Naive thymus-derived CD8-positive, alpha-beta T cell (primary cell): Measurements from ENCODE around the gene MKRN2. TPM values are rescaled to one million over a fixed set of nuclear protein-coding genes. Genes with fewer than 3 reads are reported as not detected.
A peak's percentile ranks its signal among the peaks of the same experiment; 100 is the strongest.

Experiments used
- ATAC-seq, 2 donors: fragments of 150-1000 bp; cut with Tn5 transposase in 1 of 2; sonication (Bioruptor Pico), chemical (Tn5 transposase) in 1 of 2; 1 replicate in 1 of 2; 2 replicates in 1 of 2; pipeline ENCODE4 v1.10.0; 2021; ENCODE audit warnings: mild to moderate bottlenecking in 2 of 2, moderate library complexity in 2 of 2
- POLR2A ChIA-PET: fragments of 350-600 bp; sonication (Branson Sonifier 250); formaldehyde crosslinking; loops from one replicate; lab custom pipeline; 2021; ENCODE audit warnings: antibody characterized with exemption; lab: Charles Lee
- DNase-seq, 10 donors: peaks; one replicate each; pipeline versions ENCODE4 v3.0.0 to v3.0.0-alpha.2; 2020 to 2022
- H3K27ac Mint-ChIP-seq, 10 donors: one replicate each; pipeline ENCODE4 v1.8.0; 2020 to 2022; ENCODE audit warnings: mild to moderate bottlenecking in 10 of 10, mixed read lengths in 10 of 10, moderate library complexity in 4 of 10, inconsistent platforms in 1 of 10
- H3K27me3 Mint-ChIP-seq, 5 donors: one replicate each; pipeline ENCODE4 v1.8.0; 2021 to 2022; ENCODE audit warnings: mixed read lengths in 5 of 5
- H3K36me3 Mint-ChIP-seq, 3 donors: one replicate each; pipeline ENCODE4 v1.8.0; 2020 to 2022; ENCODE audit warnings: mixed read lengths in 3 of 3, mild to moderate bottlenecking in 2 of 3, inconsistent platforms in 1 of 3
- H3K4me1 Mint-ChIP-seq, 4 donors: one replicate each; pipeline ENCODE4 v1.8.0; 2021 to 2022; ENCODE audit warnings: mixed read lengths in 4 of 4
- H3K4me3 Mint-ChIP-seq, 10 donors: one replicate each; pipeline ENCODE4 v1.8.0; 2020 to 2022; ENCODE audit warnings: mild to moderate bottlenecking in 10 of 10, mixed read lengths in 10 of 10, moderate library complexity in 6 of 10, inconsistent platforms in 1 of 10
- H3K9me3 Mint-ChIP-seq, 9 donors: one replicate each; pipeline ENCODE4 v1.8.0; 2020 to 2022; ENCODE audit warnings: mixed read lengths in 9 of 9, mild to moderate bottlenecking in 3 of 9, inconsistent platforms in 1 of 9, moderate library complexity in 1 of 9
- polyA plus RNA-seq, 3 donors: library from polyadenylated mRNA; unstranded; fragments of 300-500 nt; fragmentation: Illumina TruSeq; gene quantifications; one replicate each; pipeline ENCODE4 v1.2.3, GENCODE V29; 2021
- total RNA-seq, 8 experiments: library from RNA in 2 of 8; stranded (reverse) in 2 of 8; gene quantifications; one replicate each; pipeline ENCODE4 v1.2.3 and lab custom pipeline; 2021 to 2026

MKRN2 gene
- total and polyA plus RNA-seq, 5 experiments from 2014 or later: 32.4 to 56.3 (median 43.5) TPM

DNA sequence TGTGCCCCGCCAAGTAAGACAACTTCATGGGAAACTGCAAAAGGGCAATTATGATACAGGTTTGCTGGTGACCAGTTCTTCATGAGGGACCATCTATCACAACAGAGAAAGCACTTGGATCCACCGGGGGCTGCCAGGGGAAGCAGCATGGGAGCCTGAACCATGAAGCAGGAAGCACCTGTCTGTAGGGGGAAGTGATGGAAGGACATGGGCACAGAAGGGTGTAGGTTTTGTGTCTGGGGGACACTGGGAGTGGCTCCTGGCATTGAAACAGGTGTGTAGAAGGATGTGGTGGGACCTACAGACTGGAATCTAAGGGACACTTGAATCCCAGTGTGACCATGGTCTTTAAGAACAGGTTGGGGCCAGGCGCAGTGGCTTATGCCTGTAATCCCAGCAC, 22.6 kb downstream of the MKRN2 start:
- Mint-ChIP-seq H3K4me1 (peaks cover 2 to 10% (median 5%) of the 10 kb centered on the region in 4 donors), H3K27ac (peak overlapping the region in 9 of 10 donors; percentile 6 to 94 (median 60)), H3K36me3 (peaks cover 15 to 92% (median 51%) of the 10 kb centered on the region in 3 donors)

DNA sequence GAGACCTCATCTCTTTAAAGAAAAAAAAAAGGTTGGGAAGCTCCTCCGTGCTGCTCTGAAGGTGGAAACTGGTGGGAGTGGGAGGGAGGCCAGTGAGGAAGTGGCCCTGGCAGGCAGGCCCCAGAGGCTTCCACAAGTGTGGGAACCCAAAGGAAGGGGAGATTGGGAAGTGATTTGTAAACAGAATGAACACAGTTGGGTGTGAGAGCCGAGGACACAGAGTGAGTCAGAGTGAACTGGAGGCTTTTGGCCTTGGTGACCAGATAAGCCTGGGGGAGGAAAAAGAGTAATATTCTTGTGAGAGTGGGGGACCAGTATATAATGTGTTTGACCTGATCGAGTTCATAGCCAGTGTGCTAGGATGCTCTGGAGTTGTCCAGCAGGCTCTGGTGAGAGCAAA, 23.0 kb downstream of the MKRN2 start:
- Mint-ChIP-seq H3K27me3 (no peaks in the 10 kb centered on the region), H3K36me3 (peaks cover 15 to 92% (median 47%) of the 10 kb centered on the region in 3 donors)

More for the DNA sequence above, 22.6 kb downstream of the MKRN2 start:
- Mint-ChIP-seq H3K4me3 (no peak overlapping the region), H3K9me3 (peaks cover 0 to 10% (median 4%) of the 10 kb centered on the region in 9 donors), H3K27me3 (no peaks in the 10 kb centered on the region)
- POLR2A ChIA-PET: no interaction called here
- ATAC-seq: no peak
- no peak for DNase-seq

GRCh38 chr3:12582730-12583129, 25.8 kb downstream of the MKRN2 start:
- DNase-seq: no peak
- H3K4me1 Mint-ChIP-seq: peaks cover 2 to 10% (median 6%) of the 10 kb centered on the region in 4 donors
- no peaks in the 10 kb centered on the region for H3K9me3 Mint-ChIP-seq
- peak overlapping the region in 5 of 10 donors; percentile 16 to 68 (median 34) for H3K27ac Mint-ChIP-seq
- no peak overlapping the region for H3K4me3 Mint-ChIP-seq
- POLR2A ChIA-PET: no interaction called here
- no peaks in the 10 kb centered on the region for H3K27me3 Mint-ChIP-seq
- H3K36me3 Mint-ChIP-seq: peaks cover 0 to 91% (median 22%) of the 10 kb centered on the region in 3 donors
- no peak for ATAC-seq

More for the DNA sequence above, 23.0 kb downstream of the MKRN2 start:
- DNase-seq (no peak), ATAC-seq (no peak)
- POLR2A ChIA-PET: no interaction called here
- H3K9me3 Mint-ChIP-seq: peaks cover 0 to 10% (median 4%) of the 10 kb centered on the region in 9 donors
- peak overlapping the region in 8 of 10 donors; percentile 24 to 94 (median 52) for H3K27ac Mint-ChIP-seq
- H3K4me3 Mint-ChIP-seq: no peak overlapping the region
- peaks cover 2 to 10% (median 6%) of the 10 kb centered on the region in 4 donors for H3K4me1 Mint-ChIP-seq

- H3K4me3 Mint-ChIP-seq: no peak overlapping the region
- no peaks in the 10 kb centered on the region for H3K27me3 Mint-ChIP-seq
- H3K27ac Mint-ChIP-seq: peak overlapping the region in 1 of 10 donors; percentile 60
- ATAC-seq: no peak
- no peak for DNase-seq
- peaks cover 0 to 90% (median 19%) of the 10 kb centered on the region in 3 donors for H3K36me3 Mint-ChIP-seq
- peaks cover 2 to 10% (median 6%) of the 10 kb centered on the region in 4 donors for H3K4me1 Mint-ChIP-seq
- no peaks in the 10 kb centered on the region for H3K9me3 Mint-ChIP-seq
- POLR2A ChIA-PET: no interaction called here
Observed at GRCh38 chr3:12583280-12583679, 26.4 kb downstream of the MKRN2 start.

DNA sequence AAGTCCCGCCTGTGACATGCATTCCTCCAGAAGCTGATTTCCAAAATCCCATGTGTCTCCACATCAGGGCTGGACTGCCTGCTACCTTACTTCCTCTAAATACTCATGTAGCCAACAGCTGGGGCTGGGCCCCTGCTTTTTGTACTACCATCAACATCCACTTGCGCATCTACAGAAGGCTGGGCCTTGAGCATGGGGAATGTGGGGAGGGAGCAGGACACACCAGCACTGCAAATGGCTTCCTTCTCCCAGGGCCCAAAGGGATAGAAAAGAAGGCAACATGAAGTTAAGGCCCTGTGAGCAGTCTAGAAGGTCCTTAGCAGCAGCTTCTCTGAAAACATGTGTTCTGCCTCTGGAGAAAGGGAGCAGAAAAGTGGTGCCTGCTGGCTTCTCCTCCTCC, 27.2 kb downstream of the MKRN2 start:
- peaks cover 0 to 90% (median 20%) of the 10 kb centered on the region in 3 donors for H3K36me3 Mint-ChIP-seq
- H3K27ac Mint-ChIP-seq: peak overlapping the region in 5 of 10 donors; percentile 3 to 72 (median 59)
- H3K27me3 Mint-ChIP-seq: no peaks in the 10 kb centered on the region
- no peaks in the 10 kb centered on the region for H3K9me3 Mint-ChIP-seq
- ATAC-seq (no peak), DNase-seq (no peak)
- no peak overlapping the region for H3K4me3 Mint-ChIP-seq
- POLR2A ChIA-PET: no interaction called here
- H3K4me1 Mint-ChIP-seq: peaks cover 2 to 10% (median 6%) of the 10 kb centered on the region in 4 donors

DNA sequence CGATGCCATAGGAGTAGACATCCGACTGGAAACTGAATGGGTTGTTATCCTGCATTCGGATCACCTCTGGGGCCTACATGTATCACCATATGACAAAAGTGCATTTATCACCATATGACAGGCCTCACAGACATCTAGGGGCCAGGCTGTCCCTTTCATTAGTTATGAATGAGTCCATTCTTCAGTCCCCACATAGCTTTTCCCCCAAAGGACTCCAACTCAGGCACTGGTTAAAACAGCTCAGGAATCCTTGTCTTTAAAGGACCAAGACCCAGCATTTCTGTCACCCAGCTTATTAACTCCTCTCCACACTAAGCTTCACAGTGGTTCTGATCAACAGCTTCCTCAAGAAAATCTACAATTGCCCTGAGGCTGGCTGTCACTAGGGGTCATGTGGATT, 28.3 kb downstream of the MKRN2 start:
- no peaks in the 10 kb centered on the region for H3K27me3 Mint-ChIP-seq
- H3K36me3 Mint-ChIP-seq: peaks cover 0 to 92% (median 17%) of the 10 kb centered on the region in 3 donors
- POLR2A ChIA-PET: no interaction called here
- H3K27ac Mint-ChIP-seq: peak overlapping the region in 8 of 10 donors; percentile 11 to 88 (median 58)
- H3K4me1 Mint-ChIP-seq: peaks cover 0 to 3% (median 0%) of the 10 kb centered on the region in 4 donors
- peak overlapping the region in 1 of 10 donors; percentile 6 for H3K4me3 Mint-ChIP-seq
- DNase-seq: no peak
- peak in 1 of 2 donors; percentile 12 for ATAC-seq
- no peaks in the 10 kb centered on the region for H3K9me3 Mint-ChIP-seq

- DNase-seq (no peak), ATAC-seq (no peak)
- H3K9me3 Mint-ChIP-seq: no peaks in the 10 kb centered on the region
- POLR2A ChIA-PET: no interaction called here
- peaks cover 0 to 3% (median 0%) of the 10 kb centered on the region in 4 donors for H3K4me1 Mint-ChIP-seq
- H3K4me3 Mint-ChIP-seq: no peak overlapping the region
- peaks cover 0 to 93% (median 17%) of the 10 kb centered on the region in 3 donors for H3K36me3 Mint-ChIP-seq
- H3K27me3 Mint-ChIP-seq: no peaks in the 10 kb centered on the region
- peak overlapping the region in 3 of 10 donors; percentile 17 to 88 (median 19) for H3K27ac Mint-ChIP-seq
Observed at GRCh38 chr3:12585970-12586369, 29.1 kb downstream of the MKRN2 start.

DNA sequence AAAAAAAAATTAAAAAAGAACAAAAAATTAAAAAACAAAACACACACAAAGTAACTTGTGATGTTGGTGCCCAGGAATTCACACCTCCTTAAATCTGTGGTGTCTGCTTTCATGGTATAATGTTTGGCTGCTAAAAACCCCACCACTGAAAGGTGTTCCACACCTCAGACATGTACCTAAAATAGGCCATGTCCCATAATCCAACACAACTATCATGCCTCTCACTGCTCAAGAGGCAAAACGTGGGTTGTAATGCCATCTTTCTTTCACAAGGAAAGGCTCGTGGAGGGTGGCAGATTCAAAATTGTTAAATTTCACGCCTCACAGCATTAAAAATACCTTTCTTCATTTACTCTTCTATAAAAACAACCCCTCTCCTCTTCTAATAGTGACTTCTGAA, 29.5 kb downstream of the MKRN2 start:
- Mint-ChIP-seq H3K27me3 (no peaks in the 10 kb centered on the region), H3K4me3 (no peak overlapping the region), H3K27ac (peak overlapping the region in 1 of 10 donors; percentile 46), H3K4me1 (peaks cover 0 to 3% (median 0%) of the 10 kb centered on the region in 4 donors), H3K36me3 (peaks cover 0 to 93% (median 17%) of the 10 kb centered on the region in 3 donors), H3K9me3 (no peaks in the 10 kb centered on the region)
- ATAC-seq (no peak), DNase-seq (no peak)
- POLR2A ChIA-PET: interaction anchor here (0.5 kb wide), 1 partner anchor 134 kb away, joined by 4 read pairs; no protein-coding TSS in a partner anchor

DNA sequence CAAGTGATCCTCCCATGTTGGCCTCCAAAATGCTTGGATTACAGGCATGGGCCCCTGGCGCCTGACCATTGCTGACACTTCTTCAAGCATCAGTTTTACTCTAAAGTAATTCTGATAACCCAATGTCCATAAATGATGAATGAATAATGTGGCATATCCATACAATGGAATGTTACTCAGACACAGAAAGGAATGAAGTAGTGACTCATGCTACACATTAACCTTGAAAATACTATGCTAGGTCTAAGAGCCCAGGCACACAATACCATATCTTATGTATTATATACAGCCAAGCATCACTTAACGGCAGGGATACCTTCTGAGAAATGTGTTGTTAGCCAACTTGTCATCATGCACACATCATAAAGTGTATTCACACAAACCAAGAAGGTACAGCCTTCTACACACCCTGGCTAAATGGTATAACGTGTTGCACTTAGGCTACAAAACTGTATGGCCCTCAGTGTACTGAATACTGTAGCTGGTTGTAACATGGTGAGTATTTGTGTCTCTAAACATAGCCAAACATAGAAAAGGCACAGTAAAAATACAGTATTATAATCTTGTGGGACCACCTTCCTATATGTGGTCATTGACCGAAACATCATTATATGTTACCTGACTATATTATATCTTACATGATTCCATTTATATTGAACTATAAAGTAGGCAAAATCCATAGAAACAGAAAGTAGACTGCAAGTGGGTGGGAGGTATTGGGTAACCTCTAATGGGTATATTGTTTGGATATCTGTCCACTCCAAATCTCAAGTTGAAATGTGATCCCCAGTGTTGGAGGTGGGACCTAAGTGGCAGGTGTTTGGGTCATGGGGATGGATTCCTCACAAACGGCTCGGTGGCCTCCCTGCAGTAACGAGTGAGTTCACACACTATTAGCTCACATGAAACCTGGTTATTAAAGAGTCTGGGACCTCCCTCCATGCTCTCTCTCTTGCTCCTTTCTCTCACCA, 31.4 kb downstream of the MKRN2 start:
- H3K9me3 Mint-ChIP-seq: no peaks in the 10 kb centered on the region
- H3K27me3 Mint-ChIP-seq: no peaks in the 10 kb centered on the region
- POLR2A ChIA-PET: interaction anchor here (0.8 to 0.9 kb wide), 2 partner anchors 9 to 74 kb away, joined by 3 read pairs; no protein-coding TSS in a partner anchor
- H3K36me3 Mint-ChIP-seq: peaks cover 0 to 95% (median 13%) of the 10 kb centered on the region in 3 donors
- H3K4me3 Mint-ChIP-seq: peak overlapping the region in 1 of 10 donors; percentile 5
- DNase-seq: no peak
- peak overlapping the region in 4 of 10 donors; percentile 2 to 80 (median 30) for H3K27ac Mint-ChIP-seq
- peaks cover 0 to 3% (median 0%) of the 10 kb centered on the region in 4 donors for H3K4me1 Mint-ChIP-seq
- ATAC-seq: no peak

DNA sequence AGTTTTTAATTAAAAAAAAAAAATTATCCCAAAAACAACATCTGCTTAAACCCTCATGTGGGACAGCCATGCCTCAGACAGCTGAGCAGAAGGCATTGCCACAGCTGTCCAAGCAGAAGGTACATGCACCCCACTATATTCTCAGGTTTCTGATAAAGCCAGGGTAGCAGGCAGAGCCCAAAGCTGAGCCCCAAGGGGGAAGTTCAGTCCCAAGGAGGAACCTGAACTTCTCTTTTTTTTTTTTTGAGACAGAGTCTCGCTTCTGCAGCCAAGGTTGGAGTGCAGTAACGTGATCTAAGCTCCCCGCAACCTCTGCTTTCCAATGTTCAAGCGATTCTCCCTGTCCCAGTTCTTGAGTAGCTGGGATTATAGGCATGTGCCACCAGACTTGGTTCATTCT, 33.2 kb downstream of the MKRN2 start:
- DNase-seq: no peak
- Mint-ChIP-seq H3K9me3 (no peaks in the 10 kb centered on the region), H3K36me3 (peaks cover 0 to 95% (median 16%) of the 10 kb centered on the region in 3 donors), H3K4me3 (no peak overlapping the region), H3K4me1 (peaks cover 0 to 3% (median 0%) of the 10 kb centered on the region in 4 donors), H3K27me3 (no peaks in the 10 kb centered on the region), H3K27ac (no peak overlapping the region)
- POLR2A ChIA-PET: interaction anchor here (0.7 kb wide), 1 partner anchor 177 kb away, joined by 3 read pairs; no protein-coding TSS in a partner anchor
- ATAC-seq: no peak

DNA sequence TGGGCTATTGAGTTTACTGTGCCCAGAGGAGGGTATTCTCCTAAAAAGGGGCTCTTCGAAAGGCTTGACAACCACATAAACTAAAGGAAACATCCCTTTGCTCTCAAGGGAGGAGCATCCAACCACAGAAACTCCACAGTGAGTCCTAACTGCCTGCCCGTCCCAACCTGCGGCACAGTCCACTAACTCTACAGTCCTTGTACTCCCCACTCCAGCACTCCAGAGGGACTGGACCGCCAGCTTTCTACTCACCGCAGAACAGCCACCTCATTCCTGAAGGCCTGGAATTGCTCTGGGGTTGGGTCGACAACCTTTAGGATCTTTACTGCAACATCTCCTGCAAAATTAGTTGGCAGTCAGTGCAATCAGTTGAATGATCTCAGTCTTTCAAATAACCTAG, 34.6 kb downstream of the MKRN2 start:
- Mint-ChIP-seq H3K36me3 (peaks cover 0 to 93% (median 20%) of the 10 kb centered on the region in 3 donors), H3K27ac (peak overlapping the region in 3 of 10 donors; percentile 9 to 84 (median 33)), H3K9me3 (no peaks in the 10 kb centered on the region), H3K4me3 (no peak overlapping the region), H3K27me3 (no peaks in the 10 kb centered on the region), H3K4me1 (peaks cover 0 to 8% (median 0%) of the 10 kb centered on the region in 4 donors)
- no peak for DNase-seq
- POLR2A ChIA-PET: no interaction called here
- no peak for ATAC-seq

DNA sequence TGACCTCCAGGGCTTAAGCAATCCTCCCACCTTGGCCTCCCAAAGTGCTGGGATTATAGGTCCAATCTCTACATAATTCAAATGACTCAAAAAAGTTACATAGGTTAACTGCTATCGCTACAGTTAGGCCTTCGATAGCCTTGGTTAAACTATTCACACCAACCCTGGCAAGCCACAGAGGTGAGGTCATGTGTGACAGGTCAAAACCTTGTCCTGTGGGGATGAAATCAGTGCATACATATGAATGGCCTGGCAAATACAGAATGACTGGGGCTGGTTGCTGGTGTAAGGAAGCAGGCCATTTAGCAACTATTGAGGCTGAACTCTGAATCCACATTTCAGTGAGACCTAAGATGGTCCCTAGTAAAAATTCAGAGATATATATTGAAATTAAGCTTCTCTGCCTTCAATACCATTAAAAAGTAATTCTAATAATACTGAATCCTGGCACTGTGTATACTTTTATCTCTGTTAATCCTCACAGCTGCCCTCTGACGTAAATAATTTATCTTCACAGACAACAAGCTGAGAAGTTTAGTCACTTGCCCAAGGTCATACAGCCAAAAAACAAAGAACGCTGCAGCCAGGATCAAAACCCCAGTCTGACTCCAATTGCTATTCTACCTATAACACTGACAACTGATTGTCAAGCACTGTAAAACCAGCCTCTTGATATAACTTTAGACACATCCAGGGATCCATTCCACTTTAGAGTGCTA, 35.3 kb downstream of the MKRN2 start:
- ATAC-seq (no peak), DNase-seq (no peak)
- POLR2A ChIA-PET: interaction anchor here (0.7 kb wide), 1 partner anchor 48 kb away, joined by 3 read pairs; no protein-coding TSS in a partner anchor
- H3K4me1 Mint-ChIP-seq: peaks cover 0 to 8% (median 0%) of the 10 kb centered on the region in 4 donors
- H3K27ac Mint-ChIP-seq: peak overlapping the region in 4 of 10 donors; percentile 22 to 55 (median 28)
- H3K9me3 Mint-ChIP-seq: no peaks in the 10 kb centered on the region
- H3K36me3 Mint-ChIP-seq: peaks cover 0 to 93% (median 21%) of the 10 kb centered on the region in 3 donors
- no peaks in the 10 kb centered on the region for H3K27me3 Mint-ChIP-seq
- no peak overlapping the region for H3K4me3 Mint-ChIP-seq
